ENCODE results near the gene MIER2. TPM values are rescaled to one million over a fixed set of nuclear protein-coding genes. Genes with fewer than 3 reads are reported as not detected.

The MIER2 gene
- total RNA-seq, 2 donors from 2014 or later, result 15.2 to 22.4 TPM

- Histone ChIP-seq H3K27me3 (no peaks in the 10 kb centered on the region), H3K4me3 (no peak overlapping the region), H3K36me3 (peaks cover 25% of the 10 kb centered on the region), H3K9me3 (peaks cover 0 to 3% of the 10 kb centered on the region in 2 donors), H3K4me1 (no peaks in the 10 kb centered on the region), H3K27ac (no peak overlapping the region)
- TF ChIP-seq, protein P1, sequence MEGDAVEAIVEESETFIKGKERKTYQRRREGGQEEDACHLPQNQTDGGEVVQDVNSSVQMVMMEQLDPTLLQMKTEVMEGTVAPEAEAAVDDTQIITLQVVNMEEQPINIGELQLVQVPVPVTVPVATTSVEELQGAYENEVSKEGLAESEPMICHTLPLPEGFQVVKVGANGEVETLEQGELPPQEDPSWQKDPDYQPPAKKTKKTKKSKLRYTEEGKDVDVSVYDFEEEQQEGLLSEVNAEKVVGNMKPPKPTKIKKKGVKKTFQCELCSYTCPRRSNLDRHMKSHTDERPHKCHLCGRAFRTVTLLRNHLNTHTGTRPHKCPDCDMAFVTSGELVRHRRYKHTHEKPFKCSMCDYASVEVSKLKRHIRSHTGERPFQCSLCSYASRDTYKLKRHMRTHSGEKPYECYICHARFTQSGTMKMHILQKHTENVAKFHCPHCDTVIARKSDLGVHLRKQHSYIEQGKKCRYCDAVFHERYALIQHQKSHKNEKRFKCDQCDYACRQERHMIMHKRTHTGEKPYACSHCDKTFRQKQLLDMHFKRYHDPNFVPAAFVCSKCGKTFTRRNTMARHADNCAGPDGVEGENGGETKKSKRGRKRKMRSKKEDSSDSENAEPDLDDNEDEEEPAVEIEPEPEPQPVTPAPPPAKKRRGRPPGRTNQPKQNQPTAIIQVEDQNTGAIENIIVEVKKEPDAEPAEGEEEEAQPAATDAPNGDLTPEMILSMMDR (IDR thresholded peaks at IDR 0.05), result no peak
- no peak for DNase-seq (ENCODE audit: low spot score)
These were observed 26.2 kb downstream of the MIER2 start for GRCh38 chr19:318509-318774.

DNA sequence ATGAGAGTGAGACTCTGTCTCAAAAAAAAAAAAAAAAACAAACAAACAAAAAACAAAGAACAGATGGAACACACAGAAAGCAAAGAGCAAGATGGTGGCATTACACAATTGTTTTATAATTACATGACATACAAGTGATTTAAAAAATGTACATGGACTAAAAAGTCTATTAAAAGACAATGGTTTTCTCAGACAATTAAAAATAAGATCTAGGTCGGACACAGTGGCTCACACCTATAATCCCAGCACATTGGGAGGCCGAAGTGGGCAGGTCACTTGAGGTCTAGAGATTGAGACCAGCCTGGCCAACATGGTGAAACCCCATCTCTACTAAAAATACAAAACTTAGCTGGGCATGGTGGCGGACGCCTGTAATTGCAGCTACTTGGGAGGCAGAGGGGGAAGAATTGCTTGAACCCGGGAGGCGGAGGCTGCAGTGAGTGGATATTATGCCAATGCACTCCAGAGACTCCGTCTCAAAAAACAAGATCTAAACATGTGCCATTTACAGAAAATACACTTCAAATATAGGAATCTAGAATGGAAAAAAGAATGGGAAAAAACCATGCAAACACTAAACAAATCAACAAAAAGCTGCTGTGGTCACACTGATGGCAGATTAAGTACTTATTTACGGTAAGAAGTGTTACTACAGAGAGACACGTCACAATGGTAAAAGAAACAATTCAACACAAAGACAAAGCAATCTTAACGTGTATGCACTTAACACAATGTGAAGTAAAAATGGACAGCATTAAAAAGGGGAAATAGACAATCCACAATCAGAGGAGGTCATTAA lies 26.7 kb downstream of the MIER2 start:
- Histone ChIP-seq H3K36me3 (peaks cover 25% of the 10 kb centered on the region), H3K9me3 (peaks cover 0 to 3% of the 10 kb centered on the region in 2 donors), H3K27ac (peak overlapping the region in 1 of 2 donors; percentile 21), H3K4me3 (no peak overlapping the region), H3K4me1 (no peaks in the 10 kb centered on the region), H3K27me3 (no peaks in the 10 kb centered on the region)
- DNase-seq (ENCODE audit: low spot score), result no peak
- TF ChIP-seq, protein P1 (IDR thresholded peaks at IDR 0.05), result no peak

DNA sequence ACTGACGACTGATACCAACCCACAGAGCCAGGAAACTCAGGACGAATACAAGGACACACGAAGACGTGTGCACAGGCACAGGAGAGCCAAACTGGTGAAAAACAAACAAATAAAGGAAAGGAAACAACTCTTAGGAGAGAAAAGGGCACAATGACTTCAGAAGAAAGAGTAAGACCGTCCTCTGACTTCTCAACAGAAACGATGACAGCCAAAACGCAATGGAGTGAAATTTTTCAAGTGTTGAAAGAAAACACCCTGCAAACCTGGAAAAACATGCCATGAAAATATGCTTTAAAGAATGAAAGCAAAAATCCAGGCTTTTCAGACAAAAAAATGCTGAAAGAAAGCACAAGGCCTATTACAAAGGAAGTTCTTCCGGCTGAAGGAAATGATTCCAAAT lies 28.8 kb downstream of the MIER2 start:
- Histone ChIP-seq H3K4me3 (no peak overlapping the region), H3K27me3 (no peaks in the 10 kb centered on the region), H3K4me1 (no peaks in the 10 kb centered on the region), H3K36me3 (peaks cover 39% of the 10 kb centered on the region), H3K27ac (no peak overlapping the region), H3K9me3 (peaks cover 0 to 3% of the 10 kb centered on the region in 2 donors)
- no peak for DNase-seq (ENCODE audit: low spot score)
- TF ChIP-seq, protein P1 (IDR thresholded peaks at IDR 0.05), result no peak

DNA sequence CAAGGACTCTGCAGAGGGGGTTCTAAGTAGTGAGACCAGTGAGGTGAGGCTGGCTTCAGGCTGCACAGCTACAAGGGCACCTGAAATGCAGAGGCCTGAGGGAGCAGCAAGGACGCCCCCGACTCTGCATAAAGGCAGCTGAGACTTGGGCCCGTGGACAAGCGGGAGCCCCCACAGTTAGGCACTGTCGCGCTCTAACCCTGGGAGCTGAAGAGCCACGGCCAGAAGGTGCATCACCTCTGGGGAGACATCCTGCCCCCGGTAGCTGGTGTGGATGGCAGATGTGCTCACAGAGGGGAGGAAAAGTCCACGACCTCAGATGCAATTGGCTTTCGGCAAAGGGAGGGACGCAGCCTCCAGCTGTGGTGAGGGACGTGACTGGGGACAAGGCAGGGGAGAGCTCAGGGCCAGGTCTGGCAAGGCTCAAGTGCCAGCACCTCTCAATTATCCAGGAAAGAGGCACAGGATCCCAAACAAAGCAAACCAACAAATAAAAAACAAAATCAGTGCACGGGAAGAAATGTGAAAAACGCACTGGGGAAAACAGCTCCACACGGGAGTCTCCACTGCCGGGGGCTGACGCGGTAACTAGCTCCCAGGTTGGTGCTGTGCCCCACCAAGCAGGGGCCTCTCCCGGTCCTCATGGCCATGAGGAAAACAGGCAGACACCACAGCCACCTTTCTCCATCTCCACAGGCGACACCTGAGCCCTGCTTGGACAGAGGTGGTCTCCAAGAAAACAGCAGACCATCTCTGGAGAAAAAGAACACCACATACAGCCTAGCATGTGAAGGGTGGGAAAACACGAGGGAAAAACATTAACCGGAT lies 30.4 kb downstream of the MIER2 start:
- TF ChIP-seq, protein P1 (IDR thresholded peaks at IDR 0.05), result no peak
- Histone ChIP-seq H3K4me1 (no peaks in the 10 kb centered on the region), H3K27me3 (no peaks in the 10 kb centered on the region), H3K27ac (no peak overlapping the region), H3K4me3 (no peak overlapping the region), H3K9me3 (peaks cover 0 to 3% of the 10 kb centered on the region in 2 donors), H3K36me3 (peaks cover 46% of the 10 kb centered on the region)
- DNase-seq (ENCODE audit: low spot score), result no peak

GRCh38 chr19:313169-313987 lies 31.2 kb downstream of the MIER2 start:
- no peak for DNase-seq (ENCODE audit: low spot score)
- H3K4me1 ChIP-seq, result no peaks in the 10 kb centered on the region
- no peak overlapping the region for H3K27ac ChIP-seq
- TF ChIP-seq, protein P1 (IDR thresholded peaks at IDR 0.05), result no peak
- peaks cover 0 to 3% of the 10 kb centered on the region in 2 donors for H3K9me3 ChIP-seq
- no peak overlapping the region for H3K4me3 ChIP-seq
- H3K36me3 ChIP-seq, result peaks cover 52% of the 10 kb centered on the region
- H3K27me3 ChIP-seq, result no peaks in the 10 kb centered on the region

Measured in right atrium auricular region (tissue), 2 donors.